GM03348 (cell line): Measurements from ENCODE around the gene VWA3B.
"Not testable (repeated sequence)": the region's sequence is repeated elsewhere in the genome, so short reads cannot be mapped to it uniquely, and the experiment has no call there.

ENCODE experiments used
- DNase-seq: peaks from one replicate; pipeline ENCODE4 v3.0.0; 2012; ENCODE audit warnings: low spot score

The VWA3B gene

GRCh38 chr2:98134172-98135005, 47.4 kb downstream of the VWA3B start:
- no peak for DNase-seq

- DNase-seq: no peak
Observed at GRCh38 chr2:98137196-98137595, 50.2 kb downstream of the VWA3B start.

GRCh38 chr2:98138978-98139377, 52.0 kb downstream of the VWA3B start:
- not testable (repeated sequence) for DNase-seq

GRCh38 chr2:98140210-98140609, 53.2 kb downstream of the VWA3B start:
- no peak for DNase-seq

- no peak for DNase-seq
Observed at GRCh38 chr2:98142106-98142791, 55.3 kb downstream of the VWA3B start.

- no peak for DNase-seq
Observed at GRCh38 chr2:98145070-98145469, 58.1 kb downstream of the VWA3B start.

GRCh38 chr2:98147900-98148299, 60.9 kb downstream of the VWA3B start:
- DNase-seq: not testable (repeated sequence)

- DNase-seq: no peak
Observed at GRCh38 chr2:98148595-98149332, 61.8 kb downstream of the VWA3B start.

- peak; percentile 67 for DNase-seq
Observed at GRCh38 chr2:98149333-98149697, 62.3 kb downstream of the VWA3B start.

- DNase-seq: no peak
Observed at GRCh38 chr2:98153481-98153880, 66.5 kb downstream of the VWA3B start.

- DNase-seq: no peak
Observed at GRCh38 chr2:98155291-98155690, 68.3 kb downstream of the VWA3B start.

GRCh38 chr2:98155716-98156115, 68.7 kb downstream of the VWA3B start:
- no peak for DNase-seq

GRCh38 chr2:98156304-98156703, 69.3 kb downstream of the VWA3B start:
- no peak for DNase-seq

GRCh38 chr2:98157557-98157956, 70.6 kb downstream of the VWA3B start:
- DNase-seq: no peak

- no peak for DNase-seq
Observed at GRCh38 chr2:98158305-98158704, 71.3 kb downstream of the VWA3B start.

GRCh38 chr2:98160554-98160953, 73.6 kb downstream of the VWA3B start:
- no peak for DNase-seq

- no peak for DNase-seq
Observed at GRCh38 chr2:98161186-98161585, 74.2 kb downstream of the VWA3B start.

- DNase-seq: no peak
Observed at GRCh38 chr2:98164256-98164655, 77.3 kb downstream of the VWA3B start.

- DNase-seq: no peak
Observed at GRCh38 chr2:98165516-98166071, 78.6 kb downstream of the VWA3B start.

- DNase-seq: no peak
Observed at GRCh38 chr2:98167916-98168315, 80.9 kb downstream of the VWA3B start.

GRCh38 chr2:98170076-98170475, 83.1 kb downstream of the VWA3B start:
- no peak for DNase-seq

- DNase-seq: no peak
Observed at GRCh38 chr2:98172150-98172765, 85.3 kb downstream of the VWA3B start.
